Sigmoid colon (tissue), 7 donors: ENCODE measurements around the gene SERPINA6. TPM values are rescaled to one million over a fixed set of nuclear protein-coding genes. Genes with fewer than 3 reads are reported as not detected.

ENCODE experiments used
- DNase-seq: peaks from one replicate; pipeline ENCODE4 v3.0.0-alpha.2; 2019
- H3K27ac ChIP-seq, 4 donors: fragments of 200-600 bp; sonication (generic); one replicate each; pipeline ENCODE4 v1.5.1; 2016 to 2019; ENCODE audit warnings: mild to moderate bottlenecking in 1 of 4
- H3K27me3 ChIP-seq, 3 donors: fragments of 200-600 bp; sonication (generic); one replicate each; pipeline ENCODE4 v1.5.1; 2019; ENCODE audit warnings: mild to moderate bottlenecking in 1 of 3
- H3K36me3 ChIP-seq, 4 donors: fragments of 200-600 bp; sonication (generic); one replicate each; pipeline ENCODE4 v1.5.1; 2016 to 2019
- H3K4me1 ChIP-seq, 4 donors: fragments of 200-600 bp; sonication (generic); one replicate each; pipeline ENCODE4 v1.5.1; 2017 to 2019
- H3K4me3 ChIP-seq, 4 donors: fragments of 200-600 bp; sonication (generic); one replicate each; pipeline ENCODE4 v1.5.1; 2017 to 2019; ENCODE audit warnings: mild to moderate bottlenecking in 2 of 4, moderate library complexity in 1 of 4
- H3K9me3 ChIP-seq, 4 donors: fragments of 200-600 bp in 3 of 4; sonication (generic) in 3 of 4; one replicate each; pipeline versions ENCODE4 v1.5.1 to v1.6.1; 2013 to 2019
- CTCF ChIP-seq, 4 experiments: fragments of 450-650 bp in 3 of 4; fragments of 200-600 bp in 1 of 4; IDR thresholded peaks; one replicate each; pipeline ENCODE4 v1.5.1; 2016 to 2019; ENCODE audit warnings: antibody characterized with exemption in 4 of 4, mild to moderate bottlenecking in 3 of 4, moderate library complexity in 2 of 4
- EP300 ChIP-seq, 4 donors: sonication (generic); formaldehyde crosslinking; IDR thresholded peaks; one replicate each; pipeline ENCODE4 v1.6.1; 2017; ENCODE audit warnings: antibody characterized with exemption in 4 of 4
- POLR2A ChIP-seq, 2 donors: fragments of 450-650 bp; IDR thresholded peaks; one replicate each; pipeline ENCODE4 v1.6.1; 2016; ENCODE audit warnings: antibody characterized with exemption in 2 of 2, mild to moderate bottlenecking in 2 of 2, moderate library complexity in 2 of 2
- POLR2AphosphoS5 ChIP-seq, 4 donors: sonication (generic); formaldehyde crosslinking; IDR thresholded peaks; one replicate each; pipeline ENCODE4 v1.6.1; 2017; ENCODE audit warnings: antibody characterized with exemption in 4 of 4
- WGBS, 2 donors: extraction: QIAGEN DNeasy Blood & Tissue Kit; methylation state at CpG; one replicate each; pipeline ENCODE4 v1.1.7; 2013; 5-methylcytosine and 5-hydroxymethylcytosine counted together
- intact Hi-C: fragments of 100-400 bp; cut with DNase I; formaldehyde crosslinking; loops from one replicate; pipeline ENCODE4 v1.15.1; 2023
- polyA plus RNA-seq, 3 donors: library from polyadenylated mRNA; stranded (reverse); fragments of 200-250 nt; gene quantifications; one replicate each; pipeline ENCODE4 v1.2.3, GENCODE V29; 2013
- total RNA-seq, 4 donors: library from RNA; depleted of rRNA; stranded (reverse); fragments of >200 nt; gene quantifications; one replicate each; pipeline ENCODE4 v1.1.0, GENCODE V29; 2016
- donor health status: healthy with polysubstance abuse.
- donor health status: Bipolar disorder and iron deficiency.
- donor health status: healthy.

The SERPINA6 gene
- total and polyA plus RNA-seq, 7 donors = 2.0 TPM; not detected in 6

GRCh38 chr14:94316692-94317091, 6.4 kb downstream of the SERPINA6 start:
- WGBS, 2 donors = 30 to 77% methylated on average over 1 of the region's 1 CpG
- H3K4me3 ChIP-seq = no peak overlapping the region
- H3K27ac ChIP-seq = no peak overlapping the region
- H3K9me3 ChIP-seq = no peaks in the 10 kb centered on the region
- H3K4me1 ChIP-seq = no peaks in the 10 kb centered on the region
- TF ChIP-seq CTCF (IDR thresholded peaks at IDR 0.05) = no peak
- TF ChIP-seq POLR2A (IDR thresholded peaks at IDR 0.05) = no peak
- no peak for TF ChIP-seq EP300 (IDR thresholded peaks at IDR 0.05)
- no peak for TF ChIP-seq POLR2AphosphoS5 (IDR thresholded peaks at IDR 0.05)
- H3K27me3 ChIP-seq = no peaks in the 10 kb centered on the region
- H3K36me3 ChIP-seq = no peaks in the 10 kb centered on the region
- DNase-seq = no peak
- intact Hi-C loops = no loop called here

- intact Hi-C loops = no loop called here
- H3K4me1 ChIP-seq = no peaks in the 10 kb centered on the region
- no peaks in the 10 kb centered on the region for H3K27me3 ChIP-seq
- no peak for DNase-seq
- H3K27ac ChIP-seq = no peak overlapping the region
- no peaks in the 10 kb centered on the region for H3K9me3 ChIP-seq
- H3K4me3 ChIP-seq = no peak overlapping the region
- no peak for TF ChIP-seq POLR2A (IDR thresholded peaks at IDR 0.05)
- TF ChIP-seq EP300 (IDR thresholded peaks at IDR 0.05) = no peak
- TF ChIP-seq POLR2AphosphoS5 (IDR thresholded peaks at IDR 0.05) = no peak
- no peak for TF ChIP-seq CTCF (IDR thresholded peaks at IDR 0.05)
- no peaks in the 10 kb centered on the region for H3K36me3 ChIP-seq
- WGBS, 2 donors = 66 to 87% methylated on average over 2 of the region's 2 CpGs
Observed at GRCh38 chr14:94314890-94315289, 8.2 kb downstream of the SERPINA6 start.

GRCh38 chr14:94313991-94314655, 9.0 kb downstream of the SERPINA6 start:
- Histone ChIP-seq H3K36me3 (no peaks in the 10 kb centered on the region), H3K4me3 (no peak overlapping the region), H3K9me3 (no peaks in the 10 kb centered on the region), H3K4me1 (no peaks in the 10 kb centered on the region), H3K27ac (no peak overlapping the region), H3K27me3 (no peaks in the 10 kb centered on the region)
- WGBS, 2 donors = 86 to 91% methylated on average over 8 of the region's 8 CpGs
- no peak for DNase-seq
- TF ChIP-seq CTCF (IDR thresholded peaks at IDR 0.05) (no peak), POLR2AphosphoS5 (IDR thresholded peaks at IDR 0.05) (no peak)
- intact Hi-C loops = no loop called here

- Histone ChIP-seq H3K4me3 (no peak overlapping the region), H3K36me3 (no peaks in the 10 kb centered on the region), H3K27ac (no peak overlapping the region), H3K9me3 (peaks cover 0 to 3% (median 2%) of the 10 kb centered on the region in 4 donors), H3K4me1 (no peaks in the 10 kb centered on the region), H3K27me3 (no peaks in the 10 kb centered on the region)
- no peak for TF ChIP-seq CTCF (IDR thresholded peaks at IDR 0.05)
- TF ChIP-seq POLR2A (IDR thresholded peaks at IDR 0.05) = no peak
- no peak for TF ChIP-seq EP300 (IDR thresholded peaks at IDR 0.05)
- no peak for TF ChIP-seq POLR2AphosphoS5 (IDR thresholded peaks at IDR 0.05)
- WGBS, 2 donors = 60 to 81% methylated on average over 6 of the region's 6 CpGs
- intact Hi-C loops = no loop called here
- DNase-seq = no peak
Observed at GRCh38 chr14:94312481-94313246, 10.5 kb downstream of the SERPINA6 start.
